Adrenal gland (tissue), 5 donors: ENCODE results near the gene MCRS1.

Experiments
- POLR2A ChIP-seq, 2 donors: fragments of 450-650 bp; IDR thresholded peaks; one replicate each; pipeline ENCODE4 v1.6.1; 2017; ENCODE audit warnings: antibody characterized with exemption in 2 of 2, mild to moderate bottlenecking in 2 of 2, moderate library complexity in 1 of 2
- TF ChIP-seq, protein P1 (sequence below), 6 experiments: fragments of 450-650 bp in 4 of 6; fragments of 200-600 bp in 2 of 6; sonication (generic) in 1 of 6; IDR thresholded peaks; 1 replicate in 5 of 6; 2 replicates in 1 of 6; pipeline versions ENCODE4 v1.5.1 to v1.8.0; 2016 to 2021; ENCODE audit warnings: antibody characterized with exemption in 6 of 6, mild to moderate bottlenecking in 2 of 6, moderate library complexity in 1 of 6
- donor health status: DM: no; HTN: no; CAD: no.

DNA sequence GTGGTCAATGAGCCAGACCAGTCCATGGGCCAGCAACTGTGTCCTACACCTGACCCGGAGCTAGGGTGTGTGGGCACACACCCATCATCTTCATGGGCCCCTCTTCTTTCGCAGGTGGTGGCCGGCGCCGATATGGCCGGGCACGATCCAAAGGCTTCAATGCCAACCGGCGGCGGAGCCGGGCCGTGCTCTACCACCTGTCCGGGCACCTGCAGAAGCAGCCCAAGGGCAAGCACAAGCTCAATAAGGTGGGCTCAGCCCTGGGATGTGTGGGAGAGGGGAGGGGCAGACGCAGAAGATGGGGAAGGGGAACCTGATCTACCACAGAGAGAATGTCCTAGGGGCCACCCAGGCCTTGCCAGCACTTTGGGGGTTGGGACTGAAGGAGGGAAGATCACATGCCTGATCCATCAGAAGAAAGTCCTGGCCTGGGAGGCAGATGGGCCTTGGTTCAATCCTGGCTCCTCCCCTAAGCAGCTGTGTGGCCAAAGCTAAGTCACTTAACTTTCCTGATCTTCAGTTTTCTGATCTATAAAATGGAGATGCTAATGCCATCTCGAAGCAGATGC, 25.3 kb downstream of the MCRS1 start:
- TF ChIP-seq, protein P1, sequence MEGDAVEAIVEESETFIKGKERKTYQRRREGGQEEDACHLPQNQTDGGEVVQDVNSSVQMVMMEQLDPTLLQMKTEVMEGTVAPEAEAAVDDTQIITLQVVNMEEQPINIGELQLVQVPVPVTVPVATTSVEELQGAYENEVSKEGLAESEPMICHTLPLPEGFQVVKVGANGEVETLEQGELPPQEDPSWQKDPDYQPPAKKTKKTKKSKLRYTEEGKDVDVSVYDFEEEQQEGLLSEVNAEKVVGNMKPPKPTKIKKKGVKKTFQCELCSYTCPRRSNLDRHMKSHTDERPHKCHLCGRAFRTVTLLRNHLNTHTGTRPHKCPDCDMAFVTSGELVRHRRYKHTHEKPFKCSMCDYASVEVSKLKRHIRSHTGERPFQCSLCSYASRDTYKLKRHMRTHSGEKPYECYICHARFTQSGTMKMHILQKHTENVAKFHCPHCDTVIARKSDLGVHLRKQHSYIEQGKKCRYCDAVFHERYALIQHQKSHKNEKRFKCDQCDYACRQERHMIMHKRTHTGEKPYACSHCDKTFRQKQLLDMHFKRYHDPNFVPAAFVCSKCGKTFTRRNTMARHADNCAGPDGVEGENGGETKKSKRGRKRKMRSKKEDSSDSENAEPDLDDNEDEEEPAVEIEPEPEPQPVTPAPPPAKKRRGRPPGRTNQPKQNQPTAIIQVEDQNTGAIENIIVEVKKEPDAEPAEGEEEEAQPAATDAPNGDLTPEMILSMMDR (IDR thresholded peaks at IDR 0.05), result no peak
- TF ChIP-seq POLR2A (IDR thresholded peaks at IDR 0.05), result no peak
